HG02588 (cell line): ENCODE measurements around the gene SERPINA1.
"Not testable (repeated sequence)": the region's sequence is repeated elsewhere in the genome, so short reads cannot be mapped to it uniquely, and the experiment has no call there.

Source experiments
- ATAC-seq: cut with Tn5 transposase; IDR thresholded peaks from one replicate; pipeline ENCODE4 v1.9.1; 2021; ENCODE audit warnings: mild to moderate bottlenecking, moderate library complexity; ENCODE audit not compliant: unreplicated experiment

The SERPINA1 gene

DNA sequence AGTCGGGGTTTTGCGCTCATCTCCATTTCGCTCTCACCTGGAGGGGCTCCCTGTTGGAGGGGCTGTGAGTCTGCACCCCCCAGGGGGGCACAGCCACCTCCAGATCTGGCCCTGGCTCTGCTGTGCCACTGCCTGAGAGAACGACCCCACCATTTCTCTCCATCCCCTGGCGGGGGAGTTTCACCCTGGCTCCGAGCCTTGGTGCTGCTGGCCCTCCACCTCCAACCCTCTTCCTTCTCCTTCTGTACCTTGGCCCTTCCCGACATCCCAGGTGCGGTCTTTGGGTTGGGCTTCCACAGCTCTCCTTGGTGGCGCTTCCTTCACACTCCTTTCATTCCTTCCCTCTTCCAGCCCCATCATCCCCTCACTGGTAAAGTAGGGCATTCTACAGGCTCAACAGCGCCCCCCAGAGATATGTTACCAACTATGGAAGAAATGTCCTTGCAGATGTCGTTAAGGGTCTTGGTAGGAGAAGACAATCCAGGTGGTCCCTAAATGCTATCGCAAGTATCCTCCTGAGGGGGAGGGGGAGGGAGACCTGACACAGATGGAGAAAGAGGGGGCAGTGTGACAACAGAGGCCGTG lies 16.3 kb downstream of the SERPINA1 start:
- no peak for ATAC-seq

DNA sequence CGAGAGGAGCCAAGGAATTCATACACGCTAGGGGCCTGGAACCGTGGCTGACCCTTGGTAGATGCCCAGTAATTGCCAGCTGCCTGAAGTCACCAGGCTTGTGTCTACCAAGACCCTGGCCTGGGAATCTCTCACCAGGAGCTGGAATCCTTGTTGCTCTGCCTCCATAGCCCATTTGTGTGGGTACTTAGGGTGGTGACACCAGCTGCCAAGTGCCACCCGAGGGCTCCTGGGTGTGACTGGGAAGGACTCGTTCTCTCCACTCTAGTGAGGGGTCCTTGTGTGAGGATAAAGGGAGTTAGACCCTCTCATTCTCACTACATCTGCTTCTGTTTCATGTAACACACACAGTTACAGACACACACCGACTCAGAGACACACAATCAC lies 17.9 kb downstream of the SERPINA1 start:
- no peak for ATAC-seq

DNA sequence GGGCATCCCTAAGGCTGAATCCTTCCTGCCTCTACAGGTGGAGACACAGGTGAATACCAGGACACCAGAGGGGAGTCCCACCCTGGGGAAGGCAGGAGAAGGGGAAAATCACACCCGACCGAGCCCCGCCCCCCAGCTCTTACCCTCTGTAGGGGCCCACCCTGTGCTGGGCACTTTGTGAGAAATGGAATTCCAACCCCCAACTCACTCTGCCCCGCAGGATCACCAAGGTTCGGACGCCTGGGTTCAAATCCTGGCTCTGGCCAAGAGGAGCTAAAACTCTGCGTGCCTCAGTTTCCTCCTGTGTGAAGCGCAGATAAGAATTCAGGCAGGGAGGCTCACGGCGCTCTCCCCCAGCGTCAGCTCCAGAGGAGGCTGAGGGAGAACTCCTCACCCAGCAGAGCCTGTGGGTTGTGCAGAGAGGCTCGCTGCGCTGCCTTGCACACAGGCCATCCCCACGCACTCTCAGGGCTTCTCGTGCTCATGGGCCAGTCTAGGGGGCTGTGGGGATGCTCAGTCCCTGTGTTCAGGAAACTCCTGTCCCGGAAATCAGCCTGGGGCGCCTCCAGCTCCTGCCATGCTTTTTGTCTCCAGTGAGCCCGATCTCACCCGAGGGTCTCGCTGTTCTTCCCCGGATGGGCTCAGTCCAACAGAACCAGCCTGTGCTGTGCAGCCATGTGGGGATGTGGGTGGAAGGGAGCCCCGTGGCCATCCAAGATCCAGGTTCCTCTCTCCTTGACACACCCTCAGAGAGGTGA lies 18.5 kb downstream of the SERPINA1 start:
- ATAC-seq, result not testable (repeated sequence)

DNA sequence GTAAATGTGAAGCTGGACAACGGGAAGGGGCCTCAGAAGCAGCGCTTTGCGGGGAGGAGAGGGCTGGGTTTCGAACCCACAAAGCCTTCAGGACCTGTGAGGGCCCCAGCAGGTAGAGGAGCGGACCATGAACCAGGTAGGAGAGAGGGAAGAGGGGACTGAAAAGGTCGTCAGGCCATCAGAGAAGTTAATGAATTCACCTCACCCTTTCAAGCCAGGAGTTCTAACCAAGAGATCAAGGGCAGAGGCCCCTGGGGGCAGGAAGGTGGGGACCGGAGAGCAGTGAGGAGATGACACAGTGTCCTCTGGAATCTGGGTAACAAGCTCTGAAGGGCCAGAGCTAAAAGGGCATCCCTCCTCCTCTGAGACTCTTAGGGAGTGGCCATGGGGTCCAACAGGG lies 19.4 kb downstream of the SERPINA1 start:
- no peak for ATAC-seq

DNA sequence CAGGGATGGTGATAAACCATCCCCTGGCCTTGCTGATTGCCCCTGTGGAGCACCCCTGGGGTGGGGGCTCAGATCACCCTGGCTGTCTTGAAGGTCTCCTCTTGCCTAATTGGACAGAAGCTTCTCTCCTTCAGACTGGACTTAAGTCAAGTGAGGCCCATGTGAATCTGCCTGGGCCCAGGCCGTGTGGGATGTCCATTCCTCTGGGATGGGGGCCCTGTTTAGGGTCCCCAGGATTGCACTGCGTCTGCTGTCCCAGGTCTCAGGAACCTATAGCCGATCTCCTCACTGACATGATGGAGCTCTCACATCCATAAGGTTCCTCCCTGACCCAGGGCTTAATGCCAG lies 20.2 kb downstream of the SERPINA1 start:
- no peak for ATAC-seq

DNA sequence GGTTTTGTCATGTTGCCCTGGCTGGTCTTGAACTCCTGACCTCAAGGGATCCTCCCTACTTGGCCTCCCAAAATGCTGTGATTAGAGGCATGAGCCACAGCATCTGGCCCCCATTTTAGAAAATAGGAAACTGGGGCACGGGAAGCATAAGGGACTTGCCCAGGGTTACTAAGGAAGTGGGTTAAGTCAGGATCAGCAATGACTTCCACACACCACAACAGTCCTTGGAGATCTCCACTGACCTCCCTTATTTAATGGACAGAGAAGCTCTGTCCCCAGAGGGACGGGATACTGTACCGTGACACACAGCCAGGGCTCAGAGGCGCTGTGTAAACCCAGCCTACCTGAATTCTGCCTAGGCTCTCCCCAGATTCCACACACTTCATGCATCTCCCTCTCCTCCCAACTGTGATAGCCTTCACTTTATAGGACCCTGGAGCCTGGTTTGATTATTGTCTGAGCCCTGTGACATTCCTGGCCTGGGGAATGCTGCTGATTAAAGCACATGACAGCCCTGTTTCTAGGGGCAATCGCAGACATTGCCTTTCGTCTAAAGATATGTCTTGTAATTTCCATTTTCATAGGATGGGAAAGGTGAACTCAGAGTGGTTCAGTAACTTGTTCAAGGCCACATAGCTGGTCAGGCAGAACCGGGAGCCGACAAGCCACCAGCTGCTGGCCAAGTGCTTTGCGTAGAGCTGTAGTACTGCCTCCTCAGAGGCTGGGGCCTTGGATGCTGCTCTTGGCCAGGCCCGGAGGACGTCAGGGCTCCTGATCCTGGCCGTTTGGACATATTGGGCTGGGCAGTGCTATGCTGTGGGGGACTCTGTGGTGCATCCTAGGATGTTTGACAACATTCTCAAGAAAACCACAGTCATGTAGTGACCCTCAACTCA lies 20.8 kb downstream of the SERPINA1 start:
- ATAC-seq, result no peak

DNA sequence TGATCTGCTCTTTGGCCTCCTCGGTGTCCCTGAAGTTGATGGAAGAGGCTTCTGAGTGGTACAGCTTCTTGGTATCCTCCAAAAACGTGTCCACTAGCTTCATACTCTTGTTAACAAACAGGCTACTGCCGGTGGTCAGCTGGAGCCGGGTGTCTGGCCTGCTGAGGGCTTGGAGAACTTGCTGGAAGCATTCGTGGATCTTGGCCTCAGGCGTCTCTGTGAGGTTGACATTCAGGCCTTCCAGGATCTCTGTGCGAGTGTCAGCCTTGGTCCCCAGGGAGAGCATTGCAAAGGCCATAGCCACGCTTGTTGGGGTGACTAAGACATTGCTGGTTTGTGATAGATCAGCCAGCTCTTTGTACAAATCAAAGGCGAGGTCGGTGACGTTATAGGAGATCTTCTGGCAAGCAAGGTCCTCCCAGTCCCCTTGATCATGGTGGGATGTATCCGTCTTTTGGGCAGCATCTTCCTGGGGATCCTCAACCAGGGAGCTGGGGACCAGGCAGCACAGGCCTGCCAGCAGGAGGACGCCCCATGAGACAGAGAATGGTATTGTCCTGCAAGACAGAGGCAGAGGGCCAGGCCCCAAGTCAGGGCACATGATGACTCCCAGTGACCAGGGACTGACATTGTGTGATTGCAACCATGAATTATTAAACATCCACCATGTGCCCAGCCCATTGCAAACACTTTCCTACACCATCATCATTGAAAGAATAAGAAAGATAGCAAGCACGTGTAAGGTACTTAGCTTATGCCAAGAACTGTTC lies 22.1 kb downstream of the SERPINA1 start, which contains the start of gene SERPINA2:
Gene SERPINA2 (minus strand): TSS at position 553 of the 770 bp plus-strand sequence.
- no peak for ATAC-seq

DNA sequence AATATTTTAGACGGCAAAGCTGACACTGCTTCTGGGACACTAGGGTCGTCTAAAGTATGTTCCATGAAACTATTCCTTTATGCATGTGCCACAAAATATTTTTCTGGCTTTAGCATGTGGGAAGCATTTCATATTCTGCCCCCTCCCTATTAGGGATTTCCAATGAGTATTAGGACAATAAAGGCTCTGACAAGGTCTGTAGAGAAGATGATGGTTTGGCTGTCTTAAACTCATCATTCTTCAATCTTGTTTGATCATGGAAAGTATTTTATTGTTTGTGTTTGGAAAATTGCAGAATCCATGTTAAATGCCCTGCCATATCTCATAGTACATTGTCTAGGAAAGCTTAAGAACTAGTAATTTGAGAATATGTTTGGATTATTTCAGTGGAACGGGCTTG lies 22.8 kb downstream of the SERPINA1 start:
- ATAC-seq, result no peak

DNA sequence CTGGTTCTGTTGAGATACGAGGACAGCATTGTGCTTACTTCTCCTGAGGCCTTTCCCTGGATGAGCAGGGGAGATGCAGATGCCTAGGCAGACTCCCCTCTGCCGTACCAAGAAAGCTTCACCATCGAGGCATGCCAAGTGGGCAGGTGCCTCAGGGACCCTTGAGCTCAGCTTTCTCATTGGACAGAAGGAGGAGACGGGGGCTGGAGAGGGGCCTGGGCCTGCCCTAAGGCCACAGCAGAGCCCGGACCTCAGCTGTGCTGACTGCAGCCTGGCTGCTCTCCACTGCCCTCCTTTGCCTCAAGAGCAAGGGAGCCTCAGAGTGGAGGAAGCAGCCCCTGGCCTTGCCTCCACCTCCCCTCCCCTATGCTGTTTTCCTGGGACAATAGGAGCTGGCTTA lies 23.4 kb downstream of the SERPINA1 start:
- ATAC-seq, result no peak

DNA sequence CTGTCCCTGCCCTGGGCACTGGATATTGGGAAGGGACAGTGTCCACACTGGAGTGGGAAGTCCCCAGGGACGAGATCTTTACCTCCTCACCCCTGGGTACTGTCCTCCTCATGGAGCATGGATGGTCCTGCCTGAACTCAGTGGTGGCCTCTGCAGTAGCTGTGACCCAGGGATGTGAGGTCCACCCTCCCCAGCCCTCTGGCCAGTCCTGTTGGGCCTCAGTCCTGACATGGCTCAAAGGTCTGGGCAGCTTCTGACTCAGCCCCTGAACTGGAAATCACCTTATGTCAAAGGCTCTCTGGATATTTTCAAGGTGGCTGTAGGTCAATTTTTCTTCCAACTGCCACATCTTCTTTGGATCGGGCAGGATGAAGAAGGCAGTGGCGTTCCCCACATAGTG lies 24.4 kb downstream of the SERPINA1 start:
- ATAC-seq, result no peak

DNA sequence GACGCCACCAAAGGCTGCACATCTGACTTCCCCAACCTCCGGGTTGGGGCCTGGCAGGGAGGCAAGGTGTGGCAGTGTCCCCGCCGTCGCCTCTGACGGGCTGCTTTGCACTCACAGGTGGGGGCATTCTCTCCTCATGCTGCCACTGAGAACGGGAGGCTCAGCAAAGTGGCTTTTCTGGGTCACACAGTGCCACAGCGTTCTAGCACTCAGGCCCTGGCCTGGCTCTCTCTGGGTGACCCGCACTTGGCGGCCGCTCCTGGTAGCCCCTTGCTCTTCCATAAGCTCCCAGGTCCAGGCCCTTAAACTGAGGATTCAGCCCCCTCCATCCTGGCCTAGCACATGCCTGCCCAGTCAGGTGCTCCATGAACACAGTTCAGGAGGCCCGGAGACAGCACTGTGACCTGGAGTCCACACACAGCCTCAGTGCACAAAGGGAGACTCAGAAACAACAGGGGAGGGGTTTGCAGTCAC lies 25.2 kb downstream of the SERPINA1 start:
- ATAC-seq, result no peak

DNA sequence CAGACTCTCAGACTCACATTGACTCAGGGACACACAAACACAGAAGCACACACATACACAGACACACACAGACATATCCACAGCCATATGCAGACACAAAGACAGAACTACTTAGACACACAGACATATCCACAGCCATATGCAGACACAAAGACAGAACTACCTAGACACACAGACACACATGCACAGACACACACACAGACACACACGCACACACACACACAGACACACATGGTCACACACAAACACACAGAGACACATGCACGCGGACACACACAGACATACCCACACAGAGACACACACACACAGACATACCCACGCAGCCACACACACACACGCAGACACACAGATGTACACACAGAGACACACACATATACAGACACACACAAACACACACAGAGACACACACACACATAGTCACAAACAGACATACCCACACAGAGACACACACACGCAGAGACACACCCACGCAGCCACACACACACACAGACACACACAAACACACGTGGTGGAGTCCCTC lies 25.7 kb downstream of the SERPINA1 start:
- ATAC-seq, result no peak

DNA sequence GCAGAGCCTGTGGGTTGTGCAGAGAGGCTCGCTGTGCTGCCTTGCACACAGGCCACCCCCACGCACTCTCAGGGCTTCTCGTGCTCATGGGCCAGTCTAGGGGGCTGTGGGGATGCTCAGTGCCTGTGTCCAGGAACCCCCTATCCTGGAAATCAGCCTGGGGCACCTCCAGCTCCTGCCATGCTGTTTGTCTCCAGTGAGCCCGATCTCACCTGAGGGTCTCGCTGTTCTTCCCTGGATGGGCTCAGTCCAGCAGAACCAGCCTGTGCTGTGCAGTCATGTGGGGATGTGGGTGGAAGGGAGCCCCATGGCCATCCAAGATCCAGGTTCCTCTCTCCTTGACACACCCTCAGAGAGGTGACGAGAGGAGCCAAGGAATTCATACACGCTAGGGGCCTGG lies 26.7 kb downstream of the SERPINA1 start:
- ATAC-seq, result no peak

DNA sequence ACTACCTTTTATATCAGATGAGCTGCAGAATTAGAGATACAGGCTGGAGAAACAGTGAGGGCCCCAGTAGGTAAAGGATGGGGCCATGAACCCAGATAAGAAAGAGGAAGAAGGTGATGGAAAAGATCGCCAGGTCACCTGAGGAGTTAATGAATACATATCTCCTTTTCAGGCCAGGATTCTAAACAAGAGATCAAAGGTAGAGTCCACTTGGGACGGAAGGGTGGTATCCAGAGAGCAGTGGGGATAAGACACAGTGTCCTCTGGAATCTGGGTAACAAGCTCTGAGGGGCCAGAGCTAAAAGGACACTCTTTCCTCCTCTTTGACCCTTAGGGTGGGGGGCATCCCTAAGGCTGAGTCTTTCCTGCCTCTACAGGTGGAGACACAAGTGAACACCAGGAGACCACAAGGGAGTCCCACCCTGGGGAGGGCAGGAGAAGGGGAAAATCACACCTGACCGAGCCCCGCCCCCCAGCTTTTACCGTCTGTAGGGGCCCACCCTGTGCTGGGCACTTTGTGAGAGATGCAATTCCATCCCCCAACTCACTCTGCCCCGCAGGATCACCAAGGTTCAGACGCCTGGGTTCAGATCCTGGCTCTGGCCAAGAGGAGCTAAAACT lies 27.3 kb downstream of the SERPINA1 start:
- no peak for ATAC-seq

DNA sequence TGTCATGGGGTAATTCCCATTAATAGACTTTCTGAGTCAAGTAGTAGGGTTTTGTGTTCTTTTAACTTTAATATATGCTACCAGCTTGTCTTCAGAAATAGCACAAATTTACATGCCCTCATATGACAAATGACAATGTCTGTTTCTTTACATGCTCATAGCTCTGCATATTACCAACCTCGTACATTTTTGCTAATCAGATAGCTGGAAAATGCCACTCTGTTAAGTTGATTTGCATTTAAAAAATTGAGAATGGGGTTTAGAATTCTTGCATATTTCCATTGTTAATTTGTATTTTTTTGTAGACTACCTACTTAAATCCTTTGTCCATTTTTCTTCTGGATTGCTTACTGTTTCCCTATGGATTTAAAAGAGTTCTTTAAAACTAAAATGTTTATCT lies 31.2 kb downstream of the SERPINA1 start:
- ATAC-seq, result no peak

DNA sequence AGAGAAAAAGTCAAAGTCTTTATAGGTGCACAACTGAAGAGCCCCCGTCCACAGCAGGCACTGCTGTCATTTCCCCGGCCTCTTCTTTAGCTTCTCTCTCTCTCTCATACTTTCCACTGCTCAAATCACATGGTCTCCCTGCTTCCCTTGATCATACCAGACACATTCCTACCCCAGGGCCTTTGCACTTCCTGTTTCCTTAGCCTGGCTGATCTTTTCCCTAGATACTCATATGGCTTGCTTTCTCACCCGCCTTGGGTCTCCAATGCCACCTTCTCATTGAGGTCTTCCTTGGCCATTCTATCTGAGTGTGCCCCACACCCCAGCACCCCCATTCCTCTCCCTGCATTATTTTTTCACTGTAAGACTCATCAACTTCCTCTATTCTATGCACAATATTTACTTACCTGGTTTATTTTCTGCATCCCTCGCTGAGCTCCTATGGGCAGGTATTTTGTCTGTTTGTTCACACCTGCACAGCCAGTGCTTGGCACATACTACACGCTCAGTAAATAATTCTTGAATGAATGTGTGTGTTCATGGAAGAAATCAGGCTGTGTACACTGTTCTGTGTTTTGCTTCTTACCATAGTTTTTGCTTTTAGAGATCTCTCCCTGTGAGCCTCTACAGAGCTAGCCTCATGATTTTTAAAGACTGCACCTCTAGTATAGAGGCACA lies 31.9 kb downstream of the SERPINA1 start:
- ATAC-seq, result no peak

DNA sequence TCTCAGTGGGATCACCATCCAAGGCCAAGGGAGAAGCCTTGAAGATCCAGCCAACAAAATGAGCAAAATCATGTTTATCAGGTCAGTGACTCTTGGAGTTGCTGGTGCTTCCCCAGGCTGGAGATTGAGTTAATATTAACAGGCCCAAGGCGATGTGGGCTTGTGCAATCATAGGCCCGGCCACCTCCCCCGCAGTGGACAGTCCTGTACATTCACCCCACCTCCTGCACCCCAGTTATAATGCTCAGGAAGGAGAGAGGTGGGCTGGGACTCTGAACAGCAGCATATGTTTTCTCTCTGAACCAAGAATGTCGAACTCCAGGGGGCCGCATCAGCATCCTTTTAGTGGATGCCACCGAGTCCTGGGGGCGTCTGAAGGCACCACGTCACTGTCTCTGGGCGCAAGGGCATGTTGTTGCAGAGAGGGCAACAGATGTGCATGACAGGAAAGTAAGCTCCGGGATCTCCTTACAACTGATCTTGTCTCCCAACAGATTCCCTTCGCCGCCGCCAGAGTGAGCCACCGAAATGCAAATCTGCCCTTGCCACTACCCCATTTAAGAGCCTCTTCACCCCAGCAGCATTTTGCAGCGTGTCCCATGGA lies 33.1 kb downstream of the SERPINA1 start:
- no peak for ATAC-seq

DNA sequence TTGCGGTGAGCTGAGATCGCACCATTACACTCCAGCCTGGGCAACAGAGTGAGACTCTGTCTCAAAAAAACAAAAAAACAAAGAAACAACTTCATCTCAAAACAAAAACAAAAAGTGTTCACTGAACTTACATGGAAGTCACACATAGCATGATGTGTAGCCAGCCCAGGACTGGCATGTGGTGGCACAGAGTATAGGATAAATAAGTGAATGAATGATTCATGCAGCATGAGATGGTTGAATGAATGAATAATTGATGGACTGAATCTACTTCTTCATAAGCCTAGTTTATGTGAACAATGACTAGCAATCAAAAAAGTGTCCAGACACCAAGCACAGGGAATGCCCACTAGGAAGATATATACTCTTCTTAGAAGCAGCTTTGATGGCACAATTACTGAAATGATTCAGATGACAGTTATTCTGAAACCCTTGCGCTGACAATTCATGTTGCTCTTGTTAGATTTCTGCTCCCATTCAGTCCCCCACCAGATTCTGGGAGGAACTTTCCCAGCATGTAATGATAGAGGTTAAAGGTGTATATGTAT lies 33.7 kb downstream of the SERPINA1 start:
- ATAC-seq, result no peak

DNA sequence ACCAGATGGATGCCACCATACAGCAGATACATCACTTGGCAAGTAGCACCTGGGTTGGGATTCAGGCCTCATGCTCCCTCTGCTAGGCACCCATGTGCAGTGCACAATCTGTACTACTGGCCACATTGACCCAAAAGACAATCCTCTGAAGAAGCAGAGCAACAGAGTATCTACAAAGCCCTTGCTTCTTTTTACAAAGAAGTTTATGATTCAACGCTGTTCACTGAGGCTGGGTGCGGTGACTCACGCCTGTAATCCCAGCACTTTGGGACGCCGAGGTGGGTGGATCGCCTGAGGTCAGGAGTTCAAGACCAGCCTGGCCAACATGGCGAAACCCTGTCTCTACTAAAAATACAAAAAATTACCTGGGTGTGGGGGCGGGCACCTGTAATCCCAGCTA lies 34.2 kb downstream of the SERPINA1 start:
- ATAC-seq, result not testable (repeated sequence)
